Measurements from ENCODE around the gene PAWR.
"Not testable (repeated sequence)": the region's sequence is repeated elsewhere in the genome, so short reads cannot be mapped to it uniquely, and the experiment has no call there.

Gene PAWR

DNA sequence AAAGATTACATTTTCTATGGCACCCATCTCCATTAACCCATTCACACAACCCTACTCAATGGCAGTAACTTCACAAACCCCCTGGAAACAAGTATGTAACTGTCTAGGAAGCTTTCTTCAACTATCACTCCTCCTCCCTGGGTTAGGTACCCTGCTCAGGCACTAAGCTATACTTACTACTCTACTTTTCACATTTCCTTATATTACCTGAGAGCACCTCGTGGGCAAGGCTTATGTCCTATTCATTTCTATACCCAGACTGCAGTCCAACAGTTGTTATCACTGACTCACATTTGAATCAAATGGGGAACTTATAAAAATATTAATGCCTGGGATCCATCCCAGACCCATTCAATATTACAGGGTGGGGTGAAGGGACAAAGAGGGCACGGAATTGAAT, 4.6 kb downstream of the PAWR start:
- DNase-seq: no peak

DNA sequence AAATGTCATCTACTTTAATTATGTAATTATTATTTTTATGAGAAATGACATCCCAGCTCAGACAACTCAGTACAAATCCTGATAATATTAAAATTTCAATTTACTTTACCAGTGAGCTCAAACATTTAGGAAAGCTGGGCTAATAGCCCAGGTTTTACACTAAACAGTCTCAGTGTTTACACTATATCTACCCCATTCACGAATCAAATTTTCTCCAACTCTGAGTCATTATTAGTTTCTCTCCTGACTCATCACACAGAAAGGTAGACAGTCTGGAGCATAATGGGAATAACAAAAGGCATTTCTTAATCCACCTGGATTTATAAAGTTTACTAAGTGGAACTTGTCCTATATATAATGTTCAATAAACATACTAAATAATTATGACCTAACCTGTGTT, 5.7 kb downstream of the PAWR start:
- DNase-seq: no peak

DNA sequence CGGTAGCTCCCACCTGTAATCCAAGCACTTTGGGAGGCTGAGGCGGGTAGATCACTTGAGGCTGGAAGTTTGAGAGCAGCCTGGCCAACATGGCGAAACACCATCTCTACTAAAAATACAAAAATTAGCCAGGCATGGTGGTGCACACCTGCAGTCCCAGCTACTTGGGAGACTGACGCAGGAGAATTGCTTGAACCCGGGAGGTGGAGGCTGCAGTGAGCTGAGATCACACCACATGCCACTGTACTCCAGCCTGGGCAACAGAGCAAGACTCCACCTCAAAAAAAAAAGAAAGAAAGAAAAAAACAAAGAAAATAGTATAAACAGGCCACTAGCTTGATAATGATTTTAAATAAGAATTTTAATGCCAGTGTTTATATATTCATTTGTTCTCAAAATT, 6.4 kb downstream of the PAWR start:
- DNase-seq: not testable (repeated sequence)

DNA sequence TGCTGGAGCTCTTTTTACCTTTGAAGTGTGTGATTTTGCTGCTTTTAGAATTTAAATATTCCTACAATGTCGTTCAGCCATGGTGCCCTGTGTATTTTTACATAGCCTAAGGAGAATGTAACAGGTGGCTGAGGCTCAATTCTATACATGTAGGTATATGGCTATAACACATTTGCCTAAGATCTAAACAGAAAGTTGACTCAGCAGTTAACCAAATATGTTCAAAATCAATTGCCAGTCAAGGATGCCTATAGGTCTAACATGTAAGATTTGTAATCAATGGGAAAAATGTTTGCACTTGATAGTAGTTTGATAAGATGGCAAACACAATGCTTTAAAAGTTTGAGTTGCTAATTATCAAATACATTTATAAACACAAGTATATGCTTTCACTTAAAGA, 8.2 kb downstream of the PAWR start:
- no peak for DNase-seq

DNA sequence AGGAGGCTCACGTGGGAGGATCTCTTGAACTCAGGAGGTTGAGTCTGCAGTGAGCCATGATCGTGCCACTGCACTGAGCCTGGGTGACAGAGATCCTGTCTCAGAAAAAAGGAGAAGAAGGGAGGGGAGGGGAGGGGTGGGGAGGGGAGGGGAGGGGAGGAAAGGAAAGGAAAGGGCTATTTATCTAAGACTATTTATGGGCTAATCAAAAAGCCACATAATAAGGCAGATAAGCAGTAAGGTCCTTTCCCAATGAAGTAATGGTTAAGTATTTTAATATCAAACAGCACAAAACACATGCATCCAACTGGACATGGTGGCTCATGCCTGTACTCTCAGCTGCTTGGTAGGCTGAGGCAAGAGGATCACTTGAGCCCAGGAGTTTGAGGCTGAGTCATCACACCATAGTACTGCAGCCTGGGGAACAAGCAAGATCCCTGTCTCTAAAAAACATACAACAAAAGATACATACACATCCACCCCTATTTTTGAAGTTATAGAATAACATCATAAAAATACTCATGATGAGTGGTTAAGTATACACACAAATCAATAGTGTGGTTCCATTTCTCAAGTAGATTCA, 9.7 kb downstream of the PAWR start:
- peak; percentile 52 for DNase-seq

DNA sequence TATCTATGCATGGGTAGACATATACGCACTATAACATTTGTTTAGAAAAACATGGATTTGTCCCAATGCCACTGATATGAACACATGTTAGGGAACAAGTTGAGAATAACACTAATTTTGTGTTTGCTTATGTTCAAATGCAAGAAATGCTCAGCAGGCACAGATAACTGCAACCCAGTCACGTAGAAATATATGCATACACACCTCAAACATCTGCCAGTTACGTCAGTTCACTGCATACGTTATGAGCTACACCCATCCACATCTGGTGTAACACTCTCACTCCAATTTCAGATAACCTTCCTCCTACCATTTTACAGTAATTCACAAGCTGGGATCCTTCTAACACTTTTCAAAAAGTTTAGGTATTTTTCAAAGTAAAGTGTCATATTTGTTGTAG, 10.7 kb downstream of the PAWR start:
- DNase-seq: no peak

DNA sequence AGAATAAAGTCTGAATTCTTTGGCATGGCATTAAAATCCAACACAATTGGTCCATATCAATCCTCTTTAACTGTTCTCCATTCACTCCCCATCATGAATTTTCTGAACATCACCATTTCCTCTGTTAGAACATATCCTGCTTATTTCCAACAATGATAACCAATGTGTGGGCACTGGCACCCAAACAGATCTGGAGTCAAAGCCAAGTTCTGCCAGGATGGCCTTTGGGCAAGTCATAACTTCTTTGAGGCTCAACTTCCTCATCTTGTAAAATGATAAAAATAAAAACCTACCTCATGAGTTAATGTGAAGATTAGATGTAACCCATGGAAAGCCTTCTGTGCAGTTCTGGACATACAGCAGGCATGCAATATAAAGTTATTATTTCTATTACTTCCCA, 12.5 kb downstream of the PAWR start:
- no peak for DNase-seq

DNA sequence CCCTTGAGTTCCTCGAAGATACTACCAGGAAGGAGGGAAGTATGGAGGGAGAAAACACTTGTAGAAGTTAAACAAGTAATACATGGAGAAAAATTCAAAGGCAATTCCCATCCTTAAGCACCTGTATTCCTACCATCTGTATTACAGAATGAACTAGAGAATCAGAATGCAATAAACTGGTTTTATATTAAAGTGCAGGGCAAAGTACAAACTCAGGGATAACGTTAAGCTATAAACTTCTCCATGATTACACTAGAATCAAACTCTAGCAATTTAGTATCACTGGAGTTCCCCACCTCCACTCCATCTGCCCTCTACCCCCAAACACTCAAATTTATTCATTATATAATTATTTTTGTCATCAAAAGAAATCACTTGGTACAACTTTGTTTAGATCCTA, 13.1 kb downstream of the PAWR start:
- no peak for DNase-seq

DNA sequence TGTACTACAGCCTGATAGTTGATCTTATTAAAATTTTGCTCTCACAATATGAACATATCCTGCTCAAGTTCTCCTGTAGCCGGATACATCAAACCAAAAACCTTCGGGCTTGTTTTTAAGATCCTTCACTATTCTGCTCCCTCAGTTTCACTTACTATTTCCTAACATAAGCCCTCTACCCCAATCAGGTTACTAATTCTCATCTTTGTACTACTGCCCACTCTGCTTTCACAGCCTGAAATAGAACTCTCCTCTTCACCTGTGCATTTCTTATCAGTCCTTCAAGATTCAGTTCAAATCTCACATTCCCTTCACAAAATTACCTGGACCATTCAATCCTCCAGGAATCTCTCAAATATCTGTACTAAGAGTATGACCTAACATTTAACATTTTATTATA, 14.2 kb downstream of the PAWR start:
- DNase-seq: no peak

DNA sequence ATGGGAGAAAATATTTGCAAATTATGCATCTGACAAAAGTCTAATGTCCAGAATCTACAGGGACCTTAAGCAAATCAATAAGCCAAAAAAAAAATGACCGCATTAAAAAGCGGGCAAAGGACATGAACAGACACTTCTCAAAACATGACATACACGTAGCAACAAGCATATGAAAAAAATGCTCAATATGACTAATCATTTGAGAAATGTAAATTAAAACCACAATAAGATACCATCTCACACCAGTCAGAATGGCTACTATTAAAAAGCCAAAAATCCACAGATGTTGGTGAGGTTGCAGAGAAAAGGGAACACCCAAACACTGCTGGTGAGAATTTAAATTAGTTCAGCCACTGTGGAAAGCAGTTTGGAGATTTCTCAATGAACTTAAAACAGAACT, 16.1 kb downstream of the PAWR start:
- no peak for DNase-seq

DNA sequence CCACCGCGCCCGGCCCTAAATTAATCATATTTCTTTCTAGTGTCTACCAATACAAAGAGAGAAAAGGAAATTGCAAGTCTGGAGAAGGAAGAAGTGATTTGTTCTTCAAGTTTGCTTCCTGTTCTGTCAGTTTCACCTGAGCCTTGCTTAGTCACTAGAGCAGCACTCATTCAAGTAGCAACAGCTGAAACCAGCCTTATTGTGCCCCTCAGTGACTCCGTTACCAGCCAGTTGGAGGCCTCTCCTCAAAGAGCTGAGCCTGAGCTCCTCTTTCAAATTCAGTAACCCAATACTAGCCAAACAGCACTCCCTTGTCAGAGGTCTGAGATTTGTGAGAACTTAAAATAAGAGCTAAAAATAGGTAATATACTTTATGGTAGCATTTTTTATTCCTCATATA, 17.4 kb downstream of the PAWR start:
- no peak for DNase-seq

DNA sequence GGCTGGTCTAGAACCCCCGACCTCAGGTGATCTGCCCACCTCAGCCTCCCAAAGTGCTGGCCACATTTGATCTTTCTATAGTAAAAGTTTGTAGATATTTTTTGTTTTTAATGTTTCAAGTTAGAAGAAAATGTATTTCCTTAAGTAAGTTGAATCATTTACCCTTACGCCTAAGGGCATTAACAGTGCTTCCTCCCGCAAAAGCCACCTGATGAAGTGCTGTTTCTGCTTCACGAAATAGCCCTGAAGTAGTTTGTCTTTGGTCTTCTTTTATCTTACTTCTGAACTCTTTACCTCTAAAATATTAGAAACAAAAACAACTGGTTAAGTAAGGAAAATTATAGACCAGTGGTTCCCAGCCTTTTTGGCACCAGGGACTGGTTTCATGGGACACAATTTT, 22.7 kb downstream of the PAWR start:
- DNase-seq: no peak

DNA sequence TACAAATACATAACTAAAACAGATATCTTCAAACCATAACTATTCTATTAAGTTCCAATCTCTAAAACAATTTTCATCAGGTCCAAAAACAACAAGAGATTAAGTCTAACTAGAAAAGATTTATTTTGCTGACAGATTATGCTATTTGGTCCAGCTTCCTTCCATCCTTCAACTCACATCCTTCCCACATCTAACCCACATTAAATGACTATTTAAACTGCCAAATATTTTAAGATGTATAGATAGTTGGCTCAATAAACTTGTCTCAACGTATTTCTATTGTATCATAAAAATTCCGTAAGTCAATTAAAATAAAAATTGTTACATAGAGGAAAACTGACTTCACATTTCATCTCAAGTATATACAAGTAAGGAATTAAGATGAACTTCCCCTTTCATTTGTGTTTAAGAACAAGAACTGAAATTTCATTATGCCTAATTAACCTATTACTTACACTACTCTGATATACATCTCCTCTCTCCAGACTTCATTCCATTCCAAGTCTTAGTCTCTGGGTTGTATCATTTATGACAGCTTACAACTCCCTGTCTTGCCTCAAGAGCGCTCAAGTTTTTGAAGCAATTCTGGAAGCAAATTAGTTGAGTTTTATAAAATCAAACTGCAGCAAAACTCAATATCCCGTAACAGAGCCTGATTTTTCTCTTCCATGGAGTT, 25.4 kb downstream of the PAWR start:
- no peak for DNase-seq

DNA sequence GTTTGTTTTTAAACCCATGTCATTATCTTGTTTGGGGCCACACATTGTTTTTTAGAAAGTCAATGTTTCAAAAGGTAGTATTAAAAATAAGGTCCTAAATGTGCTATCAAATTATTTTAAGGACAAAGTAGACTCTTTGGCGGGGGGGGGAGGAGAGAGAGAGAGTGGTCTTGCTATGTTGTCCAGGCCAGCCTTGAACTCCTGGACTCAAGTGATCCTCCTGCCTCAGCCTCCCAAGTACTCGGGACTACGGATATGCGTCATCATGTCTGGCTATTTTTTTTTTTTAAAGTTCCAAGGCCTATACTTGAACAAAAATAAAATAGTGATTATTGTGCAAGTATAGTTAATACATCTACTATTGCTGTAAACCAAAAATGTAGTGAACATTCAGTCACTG, 26.2 kb downstream of the PAWR start:
- DNase-seq: no peak

DNA sequence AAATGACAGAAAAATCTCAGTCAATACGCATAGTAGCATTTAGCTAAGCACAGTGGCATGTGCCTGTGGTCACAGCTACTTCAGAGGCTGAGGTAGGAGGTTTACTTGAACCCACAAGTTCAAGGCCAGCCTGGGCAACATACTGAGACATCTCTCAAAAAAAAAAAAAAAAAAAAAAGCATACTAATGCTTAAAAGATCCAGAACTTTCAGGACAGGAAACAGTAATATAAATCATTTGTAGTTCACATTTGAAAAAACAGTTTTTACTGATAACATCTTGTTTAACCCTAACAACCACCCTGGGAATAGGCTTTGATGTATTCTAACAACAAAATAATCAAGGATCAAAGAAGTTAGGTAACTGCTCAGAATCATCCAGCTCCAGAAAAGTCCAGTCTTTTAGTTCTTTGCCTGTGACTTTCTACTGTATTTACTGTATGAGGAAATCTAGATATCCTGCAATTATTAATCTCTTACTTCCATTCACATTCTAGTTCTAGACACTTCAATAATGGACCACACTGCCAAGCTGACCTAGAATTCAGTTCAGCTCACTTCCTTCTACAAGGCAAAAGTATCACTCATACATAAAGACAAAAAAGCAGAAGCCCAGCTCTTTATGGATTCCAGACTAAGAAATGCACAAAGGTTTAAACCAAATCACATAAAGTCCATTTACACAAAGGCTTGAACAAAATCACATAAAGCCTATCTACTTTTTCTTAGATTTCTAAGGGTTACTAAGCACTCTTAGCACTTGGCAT, 28.5 kb downstream of the PAWR start:
- no peak for DNase-seq

DNA sequence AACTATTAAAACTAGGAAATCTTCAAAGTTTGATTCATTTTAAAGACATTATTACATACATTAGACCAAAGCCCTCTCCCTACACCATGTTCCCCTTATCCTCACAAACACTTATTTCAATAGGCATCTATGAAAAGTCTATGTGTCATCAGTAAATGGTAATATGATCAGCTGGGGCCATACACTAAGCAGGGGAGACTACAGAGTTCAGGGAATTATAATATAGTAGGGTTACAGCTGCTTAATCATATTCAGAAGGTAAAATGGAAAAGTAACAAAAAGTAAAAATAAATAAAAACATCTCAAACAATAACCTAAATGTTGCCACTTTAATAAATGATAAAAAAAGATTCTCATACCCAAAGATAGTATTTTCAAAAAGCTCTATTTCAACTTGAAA, 29.1 kb downstream of the PAWR start:
- no peak for DNase-seq

DNA sequence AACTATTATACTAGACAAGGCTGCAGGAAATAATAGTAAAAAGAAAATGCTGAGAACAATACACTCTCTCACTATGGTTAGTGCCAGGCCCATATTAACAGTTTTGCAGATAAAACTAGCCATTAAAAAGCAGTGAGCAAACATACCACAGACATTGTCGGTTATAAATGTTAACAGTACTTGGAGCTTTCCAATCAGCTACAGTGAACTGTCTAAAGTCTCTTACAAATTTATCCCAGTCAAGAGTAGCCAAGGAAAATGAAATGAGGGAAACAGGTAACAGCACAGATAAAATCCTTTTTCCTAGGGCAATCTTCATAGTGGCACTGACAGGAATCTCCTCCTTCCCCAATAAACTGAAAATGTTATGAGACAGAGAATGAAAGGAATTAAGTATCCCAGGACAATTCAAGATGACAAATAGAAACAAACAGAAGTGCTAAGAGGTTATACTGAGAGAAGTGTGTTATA, 30.8 kb downstream of the PAWR start:
- no peak for DNase-seq

DNA sequence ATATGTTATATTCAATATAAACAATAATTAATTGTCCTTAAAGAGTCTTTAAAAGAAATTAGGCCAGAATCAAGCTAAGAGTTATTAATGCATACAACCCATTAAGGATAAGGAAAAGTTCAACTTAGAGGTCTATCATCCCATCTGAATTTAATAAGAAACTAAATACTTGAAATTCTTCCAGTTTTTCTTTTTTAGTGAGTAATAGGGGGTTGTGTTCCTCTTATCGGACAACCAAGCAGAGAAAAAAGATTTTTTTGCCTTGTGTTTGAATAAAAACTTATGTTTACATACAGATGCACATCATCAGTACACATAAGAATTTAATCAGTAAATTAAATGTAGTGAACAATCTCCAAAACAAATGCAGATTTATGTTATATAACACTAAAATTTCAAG, 32.5 kb downstream of the PAWR start:
- DNase-seq: no peak

DNA sequence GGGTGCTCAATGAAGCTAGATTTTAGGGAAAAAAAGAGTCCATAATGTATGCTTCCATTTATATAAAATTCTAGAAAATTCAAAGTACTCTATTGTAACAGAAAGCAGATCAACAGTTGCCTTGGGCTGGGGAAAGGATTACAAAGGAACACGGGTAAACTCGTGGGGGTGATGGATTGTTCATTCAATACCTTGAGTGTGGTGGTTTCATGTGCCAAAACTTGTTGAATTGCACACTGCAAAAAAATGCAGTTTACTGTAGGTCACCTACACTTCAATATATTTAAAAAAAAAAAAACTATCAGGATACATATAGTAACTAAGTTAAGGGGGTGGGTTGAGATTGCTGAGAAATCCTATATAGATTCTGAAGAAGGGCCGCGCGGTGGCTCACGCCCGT, 33.6 kb downstream of the PAWR start:
- no peak for DNase-seq

DNA sequence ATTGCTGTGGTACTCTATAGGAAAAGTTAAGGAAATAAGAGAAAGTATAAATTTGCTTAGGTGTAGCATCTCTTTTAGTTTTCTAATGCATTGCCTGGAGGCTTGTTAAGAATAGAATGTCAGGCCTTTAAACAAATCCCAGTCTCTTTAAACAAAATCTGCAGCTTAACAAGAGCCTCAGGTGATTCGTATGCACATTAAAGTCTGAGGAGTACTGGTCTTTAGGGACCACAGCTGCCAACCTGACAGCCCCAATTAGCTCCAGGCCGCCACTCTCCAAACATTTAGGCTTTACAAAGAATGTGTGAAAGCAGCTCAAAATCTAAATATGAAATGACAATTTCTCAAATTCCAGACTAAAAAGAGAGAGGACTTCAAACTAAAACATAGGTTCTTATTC, 35.7 kb downstream of the PAWR start:
- no peak for DNase-seq

DNA sequence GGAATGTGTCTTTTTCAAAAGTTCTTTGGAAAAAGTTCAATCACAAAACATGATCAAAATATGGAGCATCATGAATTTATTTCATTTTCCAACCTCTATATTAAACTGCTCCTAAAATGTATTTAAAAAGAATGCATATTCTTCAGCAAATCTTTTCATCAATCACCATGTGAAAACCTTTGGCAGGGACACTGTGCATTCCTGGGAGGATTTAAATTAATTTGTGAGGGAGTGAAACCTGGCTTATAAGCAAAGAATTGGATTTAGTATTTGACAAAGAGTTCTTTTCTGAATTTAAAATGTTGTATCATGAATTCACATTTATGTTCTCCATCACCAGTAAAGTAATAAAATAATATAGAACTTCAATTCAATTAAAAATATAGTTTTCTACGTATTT, 38.2 kb downstream of the PAWR start:
- no peak for DNase-seq

DNA sequence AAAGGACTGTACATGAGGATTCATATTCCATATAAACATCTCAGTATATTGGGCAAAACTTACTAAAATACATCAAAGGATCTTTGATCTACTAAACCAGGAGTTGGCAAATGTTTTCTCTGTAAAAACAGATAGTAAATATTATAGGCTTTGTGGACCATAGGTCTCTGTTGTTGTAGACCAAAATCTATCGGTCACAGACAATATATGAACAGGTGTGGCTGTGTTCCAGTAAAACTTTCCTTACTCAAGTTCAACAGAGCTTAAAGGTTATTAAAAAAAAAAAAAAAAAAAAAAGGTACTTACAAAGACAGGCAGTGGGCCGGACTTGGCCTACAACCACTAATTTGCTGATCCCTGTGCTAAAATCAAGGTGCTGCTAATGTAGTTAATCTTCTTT, 40.3 kb downstream of the PAWR start:
- DNase-seq: no peak

DNA sequence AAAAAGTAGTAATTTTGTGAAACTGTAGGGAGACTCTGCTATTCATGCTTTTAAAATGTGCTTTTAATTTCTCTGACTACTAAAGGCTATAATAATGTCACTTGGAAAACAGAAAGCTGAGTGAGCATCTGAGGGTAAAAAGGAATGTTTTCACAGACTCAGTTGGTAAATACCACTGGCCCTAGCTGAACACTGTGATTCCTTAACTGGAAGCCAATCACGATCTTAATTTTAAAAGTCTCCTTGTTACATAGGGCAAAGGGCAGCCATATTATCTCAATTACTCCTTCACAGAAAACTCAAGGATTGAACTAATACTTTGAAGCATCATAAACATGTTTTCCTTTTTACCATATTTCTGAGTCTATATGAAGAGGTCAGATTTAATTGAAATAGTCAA, 41.9 kb downstream of the PAWR start:
- DNase-seq: no peak

DNA sequence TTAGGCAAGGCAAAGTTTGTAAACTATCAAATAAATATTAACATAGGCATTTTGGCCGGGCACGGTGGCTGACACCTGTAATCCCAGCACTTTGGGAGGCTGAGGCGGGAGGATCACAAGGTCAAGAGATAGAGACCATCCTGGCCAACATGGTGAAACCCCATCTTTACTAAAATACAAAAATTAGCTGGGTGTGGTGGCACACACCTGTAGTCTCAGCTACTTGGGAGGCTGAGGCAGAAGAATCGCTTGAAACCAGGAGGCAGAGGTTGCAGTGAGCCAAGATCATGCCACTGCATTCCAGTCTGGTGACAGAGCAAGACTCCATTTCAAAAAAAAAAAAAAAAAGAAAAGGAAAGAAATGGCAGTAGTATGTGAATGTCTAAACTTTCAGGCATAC, 43.9 kb downstream of the PAWR start:
- DNase-seq: not testable (repeated sequence)

DNA sequence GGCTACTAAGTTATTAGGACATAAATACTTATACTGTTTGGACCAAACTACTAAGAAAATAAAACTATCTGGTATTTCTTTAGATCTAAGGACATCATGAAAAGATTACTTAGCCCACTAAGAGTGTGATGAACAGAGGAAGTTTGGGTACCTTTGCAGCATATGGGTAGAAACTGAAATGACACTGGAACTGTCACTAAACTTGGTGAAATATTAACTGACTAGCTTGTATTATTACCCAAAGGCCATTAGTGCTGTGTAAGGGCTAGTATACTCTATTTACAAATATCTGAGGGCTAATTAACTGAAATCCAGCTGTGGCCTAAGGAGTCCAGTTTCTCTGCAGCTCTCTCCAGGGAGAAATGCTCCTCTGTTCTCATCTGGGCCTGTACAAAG, 45.5 kb downstream of the PAWR start:
- no peak for DNase-seq

Data from OCI-M1 (cell line).